Erythroblast (primary cell): ENCODE results near the gene ATP6V0A4.

Experiments used
- GATA1 ChIP-seq: IDR thresholded peaks from 2 replicates; pipeline ENCODE4 v1.6.1; 2011; ENCODE audit warnings: low read depth, mild to moderate bottlenecking, control low read depth, low read length, moderate library complexity
- POLR2A ChIP-seq: IDR thresholded peaks from 2 replicates; pipeline ENCODE4 v1.6.1; 2011; ENCODE audit warnings: mild to moderate bottlenecking, low read length

DNA sequence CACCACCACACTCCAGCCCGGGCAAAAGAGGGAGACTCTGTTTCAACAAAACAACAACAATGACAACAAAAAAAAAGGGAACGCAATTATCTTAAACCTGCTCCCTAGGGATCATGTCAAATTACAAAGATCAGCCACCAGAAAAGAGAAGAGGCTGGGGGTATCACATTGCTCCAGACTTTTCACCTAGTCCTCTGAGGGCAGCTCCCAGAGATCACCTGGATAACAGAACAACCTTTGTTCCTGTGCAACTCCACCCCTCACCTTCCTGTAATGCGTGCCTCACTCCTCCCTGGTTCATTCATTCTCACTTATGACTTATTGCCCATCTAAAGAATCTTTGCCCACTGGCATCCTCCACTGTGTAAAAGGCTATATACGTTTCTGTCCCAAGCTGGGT, 128.6 kb downstream of the ATP6V0A4 start:
- TF ChIP-seq POLR2A (no peak), GATA1 (no peak)
